ENCODE measurements around the gene NBR1. TPM values are rescaled to one million over a fixed set of nuclear protein-coding genes. Genes with fewer than 3 reads are reported as not detected.
A peak's percentile ranks its signal among the peaks of the same experiment; 100 is the strongest.

Gene NBR1, protein sequence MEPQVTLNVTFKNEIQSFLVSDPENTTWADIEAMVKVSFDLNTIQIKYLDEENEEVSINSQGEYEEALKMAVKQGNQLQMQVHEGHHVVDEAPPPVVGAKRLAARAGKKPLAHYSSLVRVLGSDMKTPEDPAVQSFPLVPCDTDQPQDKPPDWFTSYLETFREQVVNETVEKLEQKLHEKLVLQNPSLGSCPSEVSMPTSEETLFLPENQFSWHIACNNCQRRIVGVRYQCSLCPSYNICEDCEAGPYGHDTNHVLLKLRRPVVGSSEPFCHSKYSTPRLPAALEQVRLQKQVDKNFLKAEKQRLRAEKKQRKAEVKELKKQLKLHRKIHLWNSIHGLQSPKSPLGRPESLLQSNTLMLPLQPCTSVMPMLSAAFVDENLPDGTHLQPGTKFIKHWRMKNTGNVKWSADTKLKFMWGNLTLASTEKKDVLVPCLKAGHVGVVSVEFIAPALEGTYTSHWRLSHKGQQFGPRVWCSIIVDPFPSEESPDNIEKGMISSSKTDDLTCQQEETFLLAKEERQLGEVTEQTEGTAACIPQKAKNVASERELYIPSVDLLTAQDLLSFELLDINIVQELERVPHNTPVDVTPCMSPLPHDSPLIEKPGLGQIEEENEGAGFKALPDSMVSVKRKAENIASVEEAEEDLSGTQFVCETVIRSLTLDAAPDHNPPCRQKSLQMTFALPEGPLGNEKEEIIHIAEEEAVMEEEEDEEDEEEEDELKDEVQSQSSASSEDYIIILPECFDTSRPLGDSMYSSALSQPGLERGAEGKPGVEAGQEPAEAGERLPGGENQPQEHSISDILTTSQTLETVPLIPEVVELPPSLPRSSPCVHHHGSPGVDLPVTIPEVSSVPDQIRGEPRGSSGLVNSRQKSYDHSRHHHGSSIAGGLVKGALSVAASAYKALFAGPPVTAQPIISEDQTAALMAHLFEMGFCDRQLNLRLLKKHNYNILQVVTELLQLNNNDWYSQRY
- total RNA-seq (2021) (38.4 to 42.8 TPM (median 38.9 TPM) in 3 replicates), Bru-seq, nascent RNA (percentile 66 among the genes with signal in this experiment)
- long read RNA-seq, experiment 1, partial matches to known transcripts, result 105 of 135 reads
- long read RNA-seq, experiment 1, other reads (novel, unspliced or antisense), result 30 of 135 reads
- long read RNA-seq, experiment 2, partial matches to known transcripts, result 19 of 55 reads
- long read RNA-seq, experiment 2, other reads (novel, unspliced or antisense), result 34 of 55 reads
- long read RNA-seq, experiment 3, partial matches to known transcripts, result 0 of 4 reads
- long read RNA-seq, experiment 3, other reads (novel, unspliced or antisense), result 4 of 4 reads

DNA sequence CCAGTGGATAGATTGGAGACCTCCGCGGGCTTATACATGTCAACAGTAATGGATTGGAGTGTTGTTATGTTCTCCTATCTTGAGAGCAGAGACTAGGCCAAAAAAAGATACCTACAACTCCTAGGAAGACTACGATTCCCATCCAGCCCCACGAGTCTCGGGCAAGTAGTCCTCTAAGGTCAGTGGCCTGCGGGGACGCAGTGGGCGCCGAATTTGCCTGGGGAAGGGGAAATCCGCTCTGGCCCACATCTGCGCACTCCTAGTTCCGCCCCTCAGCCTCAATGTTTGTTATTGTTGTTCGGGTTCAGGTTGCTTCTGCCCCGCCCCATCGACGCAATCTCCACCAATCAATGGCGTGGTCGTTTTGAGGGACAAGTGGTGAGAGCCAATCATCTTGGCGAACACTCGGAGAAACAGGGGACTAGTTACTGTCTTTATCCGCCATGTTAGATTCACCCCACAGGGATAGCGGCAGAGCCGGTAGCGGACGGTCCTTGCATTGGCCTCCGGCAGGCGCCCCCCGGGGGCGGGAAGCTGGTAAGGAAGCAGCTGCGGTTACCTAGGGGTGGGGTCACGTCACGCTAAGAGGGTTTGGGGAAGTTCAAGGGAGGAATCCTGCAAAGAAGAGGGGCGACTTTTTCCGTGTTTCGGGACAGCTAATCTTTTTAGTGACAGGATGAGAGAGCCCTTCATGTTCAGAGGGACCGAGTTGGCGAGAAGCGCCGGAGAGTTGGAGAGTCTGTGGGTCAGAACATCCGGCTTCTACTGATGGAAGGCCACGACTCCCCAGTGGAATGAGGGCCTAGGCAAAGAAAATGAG is at the start of gene NBR1:
Gene NBR1, plus strand, starts transcription at position 449 of the 820 bp plus-strand sequence. CDS start 4,586 bp downstream, outside the sequence.
- CTCF ChIA-PET, result interaction anchor here (0.6 to 1.9 kb wide), 7 partner anchors 29 to 173 kb away, joined by 3 to 8 read pairs (median 5); partner anchors contain the start of genes RPL27 and TMEM106A
- no peaks in the 10 kb centered on the region; the same call in none of the 2 replicates for H3K4me1 Mint-ChIP-seq
- ATAC-seq, result peak; percentile 83

DNA sequence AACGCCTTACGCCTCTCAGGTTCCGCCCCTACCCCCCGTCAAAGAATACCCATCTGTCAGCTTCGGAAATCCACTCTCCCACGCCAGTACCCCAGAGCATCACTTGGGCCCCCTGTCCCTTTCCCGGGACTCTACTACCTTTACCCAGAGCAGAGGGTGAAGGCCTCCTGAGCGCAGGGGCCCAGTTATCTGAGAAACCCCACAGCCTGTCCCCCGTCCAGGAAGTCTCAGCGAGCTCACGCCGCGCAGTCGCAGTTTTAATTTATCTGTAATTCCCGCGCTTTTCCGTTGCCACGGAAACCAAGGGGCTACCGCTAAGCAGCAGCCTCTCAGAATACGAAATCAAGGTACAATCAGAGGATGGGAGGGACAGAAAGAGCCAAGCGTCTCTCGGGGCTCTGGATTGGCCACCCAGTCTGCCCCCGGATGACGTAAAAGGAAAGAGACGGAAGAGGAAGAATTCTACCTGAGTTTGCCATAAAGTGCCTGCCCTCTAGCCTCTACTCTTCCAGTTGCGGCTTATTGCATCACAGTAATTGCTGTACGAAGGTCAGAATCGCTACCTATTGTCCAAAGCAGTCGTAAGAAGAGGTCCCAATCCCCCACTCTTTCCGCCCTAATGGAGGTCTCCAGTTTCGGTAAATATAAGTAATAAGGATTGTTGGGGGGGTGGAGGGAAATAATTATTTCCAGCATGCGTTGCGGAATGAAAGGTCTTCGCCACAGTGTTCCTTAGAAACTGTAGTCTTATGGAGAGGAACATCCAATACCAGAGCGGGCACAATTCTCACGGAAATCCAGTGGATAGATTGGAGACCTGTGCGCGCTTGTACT is 45.7 kb upstream of the NBR1 start, which contains the start of gene BRCA1:
Gene BRCA1, minus strand, starts transcription at position 232 of the 834 bp plus-strand sequence. CDS start 1,268 bp downstream, outside the sequence.
- ChIA-PET CTCF (interaction anchor here (0.5 to 1.6 kb wide), 8 partner anchors 11 to 998 kb away, joined by 3 to 18 read pairs (median 4); partner anchors contain the start of genes HDAC5, RPL27 and TMEM106A), POLR2A (interaction anchor here (0.5 to 2.2 kb wide), 8 partner anchors 15 to 278 kb away, joined by 3 to 10 read pairs (median 4); partner anchors contain the start of gene RPL27)
- Mint-ChIP-seq H3K4me1 (peaks cover 9% of the 10 kb centered on the region), H3K36me3 (peaks cover 33% of the 10 kb centered on the region), H3K27me3 (ENCODE audit: low read depth) (no peaks in the 10 kb centered on the region), H3K9me3 (peaks cover 9% of the 10 kb centered on the region), H3K4me3 (peak within 1 kb of the TSS; percentile 98), H3K27ac (peak within 1 kb of the TSS; percentile 99)
- DNase-seq (ENCODE audit: low spot score), result peak; percentile 93
- peak; percentile 98 for ATAC-seq
- no peak for TF ChIP-seq ZBTB21 (CRISPR knock-in tag; IDR thresholded peaks at IDR 0.05; ENCODE audit: borderline replicate concordance)
- no peak for TF ChIP-seq USF1 (CRISPR knock-in tag; IDR thresholded peaks at IDR 0.05)
- TF ChIP-seq NFYB (CRISPR knock-in tag; conservative IDR thresholded peaks at IDR 0.05; ENCODE audit: low read depth), result peak; percentile 62
- no peak for TF ChIP-seq MXD4 (CRISPR knock-in tag; IDR thresholded peaks at IDR 0.05; ENCODE audit: borderline replicate concordance)
- TF ChIP-seq, protein P1, sequence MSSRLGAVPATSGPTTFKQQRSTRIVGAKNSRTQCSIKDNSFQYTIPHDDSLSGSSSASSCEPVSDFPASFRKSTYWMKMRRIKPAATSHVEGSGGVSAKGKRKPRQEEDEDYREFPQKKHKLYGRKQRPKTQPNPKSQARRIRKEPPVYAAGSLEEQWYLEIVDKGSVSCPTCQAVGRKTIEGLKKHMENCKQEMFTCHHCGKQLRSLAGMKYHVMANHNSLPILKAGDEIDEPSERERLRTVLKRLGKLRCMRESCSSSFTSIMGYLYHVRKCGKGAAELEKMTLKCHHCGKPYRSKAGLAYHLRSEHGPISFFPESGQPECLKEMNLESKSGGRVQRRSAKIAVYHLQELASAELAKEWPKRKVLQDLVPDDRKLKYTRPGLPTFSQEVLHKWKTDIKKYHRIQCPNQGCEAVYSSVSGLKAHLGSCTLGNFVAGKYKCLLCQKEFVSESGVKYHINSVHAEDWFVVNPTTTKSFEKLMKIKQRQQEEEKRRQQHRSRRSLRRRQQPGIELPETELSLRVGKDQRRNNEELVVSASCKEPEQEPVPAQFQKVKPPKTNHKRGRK (CRISPR knock-in tag; IDR thresholded peaks at IDR 0.05; ENCODE audit: borderline replicate concordance), result no peak
- no peak for TF ChIP-seq ZNF121 (CRISPR knock-in tag; IDR thresholded peaks at IDR 0.05)
- TF ChIP-seq ZMAT4 (CRISPR knock-in tag; IDR thresholded peaks at IDR 0.05), result no peak
- no peak for TF ChIP-seq ZNF219 (CRISPR knock-in tag; IDR thresholded peaks at IDR 0.05; ENCODE audit: borderline replicate concordance)
- TF ChIP-seq, protein P2, sequence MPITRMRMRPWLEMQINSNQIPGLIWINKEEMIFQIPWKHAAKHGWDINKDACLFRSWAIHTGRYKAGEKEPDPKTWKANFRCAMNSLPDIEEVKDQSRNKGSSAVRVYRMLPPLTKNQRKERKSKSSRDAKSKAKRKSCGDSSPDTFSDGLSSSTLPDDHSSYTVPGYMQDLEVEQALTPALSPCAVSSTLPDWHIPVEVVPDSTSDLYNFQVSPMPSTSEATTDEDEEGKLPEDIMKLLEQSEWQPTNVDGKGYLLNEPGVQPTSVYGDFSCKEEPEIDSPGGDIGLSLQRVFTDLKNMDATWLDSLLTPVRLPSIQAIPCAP (CRISPR knock-in tag; IDR thresholded peaks at IDR 0.05), result no peak
- no peak for TF ChIP-seq NR2C2 (CRISPR knock-in tag; IDR thresholded peaks at IDR 0.05)
- TF ChIP-seq SMAD4 (CRISPR knock-in tag; IDR thresholded peaks at IDR 0.05), result no peak
- TF ChIP-seq GTF2I (CRISPR knock-in tag; conservative IDR thresholded peaks at IDR 0.05), result no peak
- TF ChIP-seq, protein P3, sequence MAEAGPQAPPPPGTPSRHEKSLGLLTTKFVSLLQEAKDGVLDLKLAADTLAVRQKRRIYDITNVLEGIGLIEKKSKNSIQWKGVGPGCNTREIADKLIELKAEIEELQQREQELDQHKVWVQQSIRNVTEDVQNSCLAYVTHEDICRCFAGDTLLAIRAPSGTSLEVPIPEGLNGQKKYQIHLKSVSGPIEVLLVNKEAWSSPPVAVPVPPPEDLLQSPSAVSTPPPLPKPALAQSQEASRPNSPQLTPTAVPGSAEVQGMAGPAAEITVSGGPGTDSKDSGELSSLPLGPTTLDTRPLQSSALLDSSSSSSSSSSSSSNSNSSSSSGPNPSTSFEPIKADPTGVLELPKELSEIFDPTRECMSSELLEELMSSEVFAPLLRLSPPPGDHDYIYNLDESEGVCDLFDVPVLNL (CRISPR knock-in tag; IDR thresholded peaks at IDR 0.05; ENCODE audit: borderline replicate concordance, low read depth), result peak; percentile 89; the same call in 1 of the 2 replicates
- no peak for TF ChIP-seq RELA (CRISPR knock-in tag; IDR thresholded peaks at IDR 0.05; ENCODE audit: borderline replicate concordance)
- TF ChIP-seq ESRRA (CRISPR knock-in tag; IDR thresholded peaks at IDR 0.05; ENCODE audit: borderline replicate concordance), result no peak
- TF ChIP-seq, protein P4, sequence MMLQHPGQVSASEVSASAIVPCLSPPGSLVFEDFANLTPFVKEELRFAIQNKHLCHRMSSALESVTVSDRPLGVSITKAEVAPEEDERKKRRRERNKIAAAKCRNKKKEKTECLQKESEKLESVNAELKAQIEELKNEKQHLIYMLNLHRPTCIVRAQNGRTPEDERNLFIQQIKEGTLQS (CRISPR knock-in tag; conservative IDR thresholded peaks at IDR 0.05), result no peak
- TF ChIP-seq ZNF416 (CRISPR knock-in tag; IDR thresholded peaks at IDR 0.05), result no peak
- TF ChIP-seq SOX15 (CRISPR knock-in tag; IDR thresholded peaks at IDR 0.05), result no peak
- peak; percentile 99 for TF ChIP-seq GABPB1 (CRISPR knock-in tag; IDR thresholded peaks at IDR 0.05)

More for the DNA sequence above, at the start of gene NBR1:
- DNase-seq (ENCODE audit: low spot score), result peak; percentile 96
- Mint-ChIP-seq H3K27me3 (ENCODE audit: low read depth) (no peaks in the 10 kb centered on the region), H3K9me3 (no peaks in the 10 kb centered on the region), H3K36me3 (no peaks in the 10 kb centered on the region; the same call in 1 of the 2 replicates), H3K4me3 (no peak within 1 kb of the TSS), H3K27ac (no peak within 1 kb of the TSS)
- POLR2A ChIA-PET, result interaction anchor here (0.6 to 1.4 kb wide), 4 partner anchors 139 to 1036 kb away, joined by 3 to 8 read pairs (median 4); partner anchors contain the start of gene VAT1
- no peak; the same call in 1 of the 2 replicates for TF ChIP-seq KAT7 (CRISPR knock-in tag; IDR thresholded peaks at IDR 0.05; ENCODE audit: borderline replicate concordance)
- peak; percentile 99 for TF ChIP-seq FOXK1 (CRISPR knock-in tag; IDR thresholded peaks at IDR 0.05)
- peak; percentile 34 for TF ChIP-seq GABPB1 (CRISPR knock-in tag; IDR thresholded peaks at IDR 0.05)
- TF ChIP-seq IRF2 (CRISPR knock-in tag; IDR thresholded peaks at IDR 0.05; ENCODE audit: borderline replicate concordance, low read depth), result no peak
- peak; percentile 34; the same call in 1 of the 2 replicates for TF ChIP-seq FOXP1 (CRISPR knock-in tag; IDR thresholded peaks at IDR 0.05; ENCODE audit: borderline replicate concordance)
- TF ChIP-seq SP1 (CRISPR knock-in tag; conservative IDR thresholded peaks at IDR 0.05), result peak; percentile 45; the same call in 1 of the 2 replicates
- TF ChIP-seq NFYB (CRISPR knock-in tag; conservative IDR thresholded peaks at IDR 0.05; ENCODE audit: low read depth), result peak; percentile 86
